ENCODE data around the gene SALL3. TPM values are rescaled to one million over a fixed set of nuclear protein-coding genes. Genes with fewer than 3 reads are reported as not detected.
A peak's percentile ranks its signal among the peaks of the same experiment; 100 is the strongest.

Gene SALL3
- total and polyA plus RNA-seq, 2 of the 8 experiments (the other 6 are each of a cell fraction or from before 2014, with no cell fraction given) = 10.5 to 46.4 TPM

DNA sequence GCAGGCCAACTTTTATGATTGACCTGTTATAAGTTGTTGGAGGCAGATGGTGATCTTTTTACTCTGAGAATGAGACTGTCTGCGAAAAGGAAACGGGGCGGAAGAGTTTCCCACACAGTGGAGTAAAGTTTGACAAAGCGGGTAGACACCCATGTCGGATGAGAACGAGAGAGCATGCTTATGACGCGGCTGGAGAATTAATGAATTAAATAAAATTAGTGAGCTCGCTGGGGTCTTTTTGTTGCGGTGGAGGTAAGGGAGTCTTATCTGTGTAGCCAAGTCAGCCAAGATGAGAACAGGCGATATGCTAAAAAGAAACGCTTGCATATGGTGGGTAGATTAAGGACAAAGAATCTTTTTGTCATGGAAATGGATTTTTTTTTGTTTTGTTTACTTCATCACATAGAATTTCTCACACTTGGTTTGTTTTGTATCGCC lies 1.8 kb downstream of the SALL3 start:
- Histone ChIP-seq H3K23me2 (ENCODE audit: low read depth, low read length) (peaks cover 30% of the 10 kb centered on the region), H3K79me2 (ENCODE audit: control insufficient read depth in 1 of 2, insufficient read depth in 2 of 2, low read length in 2 of 2) (peaks cover 0 to 57% of the 10 kb centered on the region in 2 experiments; a peak in 3 of 4 replicates), H3K4ac (replicated peaks; ENCODE audit: insufficient read length, low read depth, low read length) (no peak overlapping the region), H3K4me1 (replicated peaks in 1 of 4; ENCODE audit: control insufficient read depth in 3 of 4, insufficient read depth in 4 of 4, low read length in 3 of 4) (peaks cover 11 to 27% (median 21%) of the 10 kb centered on the region in 4 experiments), H4K5ac (ENCODE audit: insufficient read length, low read depth, low read length) (peak overlapping the region; percentile 53), H3K18ac (ENCODE audit: extremely low read depth, low read length) (peak overlapping the region; percentile 40; the same call in 1 of the 2 replicates), H2BK20ac (ENCODE audit: low read length) (no peak overlapping the region), H2BK5ac (ENCODE audit: low read depth, low read length) (no peak overlapping the region), H3K36me3 (ENCODE audit: control insufficient read depth in 2 of 4, insufficient read depth in 4 of 4, low read length in 3 of 4) (peaks cover 0 to 2% (median 0%) of the 10 kb centered on the region in 4 experiments; a peak in 1 of 8 replicates), H3K9me3 (ENCODE audit: insufficient read depth in 2 of 2, low read depth in 1 of 2, low read length in 1 of 2) (no peaks in the 10 kb centered on the region), H3K27me3 (replicated peaks in 1 of 4; ENCODE audit: control insufficient read depth in 3 of 4, extremely low read depth in 1 of 4, insufficient read depth in 3 of 4, low read length in 3 of 4) (peaks cover 12 to 30% (median 24%) of the 10 kb centered on the region in 4 experiments), H3K56ac (replicated peaks; ENCODE audit: insufficient read length, low read depth, low read length) (no peak overlapping the region), H3K23ac (ENCODE audit: insufficient read length) (no peak overlapping the region), H2BK120ac (replicated peaks; ENCODE audit: low read depth, low read length) (no peak overlapping the region), H4K20me1 (replicated peaks in 1 of 2; ENCODE audit: control insufficient read depth in 1 of 2, insufficient read depth in 2 of 2, low read length in 2 of 2) (peaks cover 7 to 17% of the 10 kb centered on the region in 2 experiments), H2BK12ac (ENCODE audit: low read depth, low read length) (peak overlapping the region; percentile 10; the same call in 1 of the 2 replicates), H3K4me3 (ENCODE audit: extremely low read depth in 1 of 4, insufficient read depth in 2 of 4, low read depth in 3 of 4, low read length in 4 of 4) (peak overlapping the region; percentile 68 to 93 (median 75)), H2AFZ (ENCODE audit: low read length) (no peak overlapping the region), H2BK15ac (ENCODE audit: low read length) (no peak overlapping the region), H4K91ac (replicated peaks; ENCODE audit: insufficient read length, low read length) (no peak overlapping the region), H3K27ac (ENCODE audit: low read depth, low read length) (no peak overlapping the region), H3K14ac (ENCODE audit: insufficient read length) (no peak overlapping the region), H4K8ac (ENCODE audit: extremely low read depth, insufficient read depth, low read length) (no peak overlapping the region), H3K79me1 (ENCODE audit: low read depth, low read length) (peaks cover 4% of the 10 kb centered on the region; the same call in 1 of the 2 replicates), H2AK5ac (ENCODE audit: low read depth, low read length) (0 out of 2 replicates have a peak overlapping the region, but pooled peaks have one; percentile 39), H3K4me2 (ENCODE audit: insufficient read depth in 1 of 2, low read depth in 2 of 2, low read length in 2 of 2) (peak overlapping the region; percentile 70 to 84), H3K9ac (replicated peaks in 1 of 4; ENCODE audit: extremely low read depth in 1 of 4, low read depth in 3 of 4, low read length in 3 of 4) (peak overlapping the region; percentile 41 to 73 (median 69); a peak in 5 of 7 replicates)
- peak; percentile 23 for TF ChIP-seq ASH2L (IDR thresholded peaks at IDR 0.05; ENCODE audit: low read length)
- TF ChIP-seq POLR2A (IDR thresholded peaks at IDR 0.05; ENCODE audit: control extremely low read depth in 1 of 2, low read depth in 2 of 2, low read length in 2 of 2) = peak in 1 of 2 experiments; percentile 27; a peak in 1 of 3 replicates
- no peak for TF ChIP-seq SIN3A (conservative IDR thresholded peaks at IDR 0.05 in 1 of 2, IDR thresholded peaks at IDR 0.05 in 1 of 2; ENCODE audit: low read depth in 1 of 2, low read length in 2 of 2)
- WGBS, 2 experiments (ENCODE audit: extremely low coverage in 1 of 2, insufficient coverage in 1 of 2, insufficient read length in 1 of 2, insufficient replicate concordance in 2 of 2, low coverage in 1 of 2, low lambda C conversion rate in 2 of 2, missing lambda C conversion rate in 1 of 2) = 1% methylated on average over 13 of the region's 13 CpGs; no CpG with 5 or more reads in 1 of the 2 experiments
- ChIA-PET POLR2A (ENCODE audit: partially characterized antibody) (interaction anchor here (1.0 to 1.8 kb wide), 5 partner anchors 9 to 417 kb away, joined by 3 to 5 read pairs (median 3); no protein-coding TSS in a partner anchor), CTCF (ENCODE audit: partially characterized antibody) (interaction anchor here (0.6 to 1.6 kb wide), 5 partner anchors 8 to 320 kb away, joined by 3 to 4 read pairs (median 3); no protein-coding TSS in a partner anchor)
- FAIRE-seq (no peak), DNase-seq (ENCODE audit: low read depth in 1 of 2, low spot score in 2 of 2) (no peak)

Measured in H1 (cell line).